OCI-LY7 (cell line): Measurements from ENCODE around the gene ZFR2.

Experiments used
- CTCF ChIP-seq: fragments of 200-600 bp; sonication (generic); conservative IDR thresholded peaks from 2 replicates; pipeline ENCODE4 v1.5.1; 2014; ENCODE audit warnings: mild to moderate bottlenecking, antibody characterized with exemption, low read length, moderate library complexity, mixed read lengths
- EZH2phosphoT487 ChIP-seq: fragments of 200-600 bp; sonication (generic); IDR thresholded peaks from 2 replicates; pipeline ENCODE4 v1.6.1; 2018; ENCODE audit warnings: low read depth, borderline replicate concordance, mild to moderate bottlenecking, mixed run types, antibody characterized with exemption, low read length, moderate library complexity, mixed read lengths

DNA sequence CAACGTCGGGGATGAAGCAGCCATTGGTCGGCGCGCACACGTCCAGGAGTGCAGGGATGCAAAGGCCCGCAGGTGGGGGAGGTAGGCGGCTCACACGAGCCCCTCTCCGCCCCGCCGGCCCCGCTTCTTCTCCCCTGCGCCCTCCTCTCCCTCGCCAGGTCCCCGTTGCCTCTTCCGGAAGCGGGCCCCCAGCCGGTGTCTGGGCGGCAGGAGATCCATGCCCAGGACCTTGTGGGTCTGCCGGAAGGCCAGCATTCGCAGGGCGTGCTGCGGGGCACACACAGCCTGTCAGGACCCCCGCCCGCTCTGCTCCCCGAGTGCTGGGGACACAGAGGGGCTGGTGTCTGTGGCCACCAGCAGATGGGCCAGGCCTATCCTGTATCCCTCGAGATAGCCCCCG, 63.0 kb downstream of the ZFR2 start:
- TF ChIP-seq CTCF, result no peak
- no peak for TF ChIP-seq EZH2phosphoT487
